Pancreas (tissue), 10 donors: ENCODE measurements around the gene NLGN1. TPM values are rescaled to one million over a fixed set of nuclear protein-coding genes. Genes with fewer than 3 reads are reported as not detected.

ENCODE experiments used
- ATAC-seq, 4 donors: fragments of 200-7000 bp; cut with Tn5 transposase; one replicate each; pipeline versions ENCODE4 v1.8.0 to v1.9.1; 2020; ENCODE audit warnings: mild to moderate bottlenecking in 4 of 4, moderate library complexity in 4 of 4
- DNase-seq, 6 donors: peaks; one replicate each; pipeline ENCODE4 v3.0.0-alpha.2; 2020
- FAIRE-seq: peaks from 2 replicates; lab custom pipeline; 2012; peaks lifted over from hg19 to GRCh38; lab: Jason Lieb, UNC
- H3K27ac ChIP-seq, 4 donors: fragments of 200-600 bp; sonication (generic); 1 replicate in 3 of 4; 2 replicates in 1 of 4; pipeline versions ENCODE4 v1.5.0 to v1.8.0; 2020
- H3K27me3 ChIP-seq, 4 donors: fragments of 200-600 bp; one replicate each; pipeline ENCODE4 v1.8.0; 2021
- H3K36me3 ChIP-seq, 3 donors: fragments of 200-600 bp; sonication (generic) in 1 of 3; one replicate each; pipeline versions ENCODE4 v1.5.0 to v1.8.0; 2020 to 2021
- H3K4me1 ChIP-seq, 3 donors: fragments of 200-600 bp; one replicate each; pipeline ENCODE4 v1.8.0; 2021
- H3K4me3 ChIP-seq, 4 donors: fragments of 200-600 bp; sonication (generic) in 2 of 4; one replicate each; pipeline versions ENCODE4 v1.5.0 to v1.8.0; 2020 to 2021
- H3K9me3 ChIP-seq, 4 donors: fragments of 200-600 bp; one replicate each; pipeline ENCODE4 v1.8.0; 2021
- CTCF ChIP-seq, 4 donors: fragments of 200-600 bp; sonication (generic) in 3 of 4; IDR thresholded peaks; one replicate each; pipeline versions ENCODE4 v1.5.0 to v1.8.0; 2021; ENCODE audit warnings: antibody characterized with exemption in 4 of 4
- WGBS, 2 donors: extraction: QIAGEN DNeasy Blood & Tissue Kit; methylation state at CpG; one replicate each; pipeline ENCODE4 v1.1.7; 2013; 5-methylcytosine and 5-hydroxymethylcytosine counted together
- intact Hi-C, 3 donors: fragments of 100-400 bp; cut with DNase I; formaldehyde crosslinking; loops; one replicate each; pipeline versions ENCODE4 v1.11.1 to v1.14.2; 2022
- polyA plus RNA-seq, 2 donors: library from polyadenylated mRNA; stranded (reverse); fragments of 200-250 nt; gene quantifications; one replicate each; pipeline ENCODE4 v1.2.3, GENCODE V29; 2013
- total RNA-seq, 6 donors: library from RNA; stranded (reverse); fragmentation: NEBNext Ultra II Directional in 4 of 6; extraction: Animal tissue kit (Norgen Biotek cat#: 25700) in 4 of 6; gene quantifications; one replicate each; pipeline versions ENCODE4 v1.2.1 to v1.2.4, GENCODE V29; 2021 to 2023
- donor health status: healthy with polysubstance abuse.
- donor health status: DM: no; HTN: no; CAD: no; lungs with moderate emphysema.
- donor health status: DM: no; HTN: no; CAD: no.
- donor health status: control.
- donor health status: control.
- donor health status: Bipolar disorder and iron deficiency.
- donor health status: DM: yes; HTN: yes; CAD: no.
- donor health status: DM: no; HTN: no; CAD: no.
- donor health status: DM: no; HTN: no; CAD: no.
- donor health status: DM: yes; HTN: yes; CAD: no.

Gene NLGN1
- total and polyA plus RNA-seq, 8 donors = 0.49 to 2.3 (median 0.84) TPM

GRCh38 chr3:173770796-173771573, 373.4 kb downstream of the NLGN1 start:
- Histone ChIP-seq H3K4me3 (no peak overlapping the region), H3K4me1 (no peaks in the 10 kb centered on the region), H3K27me3 (no peaks in the 10 kb centered on the region), H3K27ac (no peak overlapping the region), H3K9me3 (no peaks in the 10 kb centered on the region), H3K36me3 (no peaks in the 10 kb centered on the region)
- no peak for TF ChIP-seq CTCF (IDR thresholded peaks at IDR 0.05)
- intact Hi-C loops = no loop called here
- 79 to 85% methylated on average over 3 of the region's 3 CpGs for WGBS, 2 donors
- ATAC-seq (no peak), FAIRE-seq (no peak), DNase-seq (no peak)

GRCh38 chr3:173773800-173774199, 376.3 kb downstream of the NLGN1 start:
- WGBS, 2 donors = 76 to 82% methylated on average over 3 of the region's 3 CpGs
- intact Hi-C loops = no loop called here

GRCh38 chr3:173774294-173774693, 376.8 kb downstream of the NLGN1 start:
- TF ChIP-seq CTCF (IDR thresholded peaks at IDR 0.05) = no peak
- H3K4me3 ChIP-seq = no peak overlapping the region
- H3K27ac ChIP-seq = no peak overlapping the region
- H3K4me1 ChIP-seq = no peaks in the 10 kb centered on the region
- no peak for DNase-seq
- ATAC-seq = no peak
- intact Hi-C loops = no loop called here
- H3K36me3 ChIP-seq = no peaks in the 10 kb centered on the region
- no peaks in the 10 kb centered on the region for H3K27me3 ChIP-seq
- H3K9me3 ChIP-seq = no peaks in the 10 kb centered on the region
- FAIRE-seq = no peak

More at GRCh38 chr3:173773800-173774199, 376.3 kb downstream of the NLGN1 start:
- Histone ChIP-seq H3K4me1 (no peaks in the 10 kb centered on the region), H3K27ac (no peak overlapping the region), H3K36me3 (no peaks in the 10 kb centered on the region), H3K4me3 (no peak overlapping the region), H3K9me3 (no peaks in the 10 kb centered on the region), H3K27me3 (no peaks in the 10 kb centered on the region)
- TF ChIP-seq CTCF (IDR thresholded peaks at IDR 0.05) = no peak
- DNase-seq = no peak
- FAIRE-seq = no peak
- ATAC-seq = no peak

GRCh38 chr3:173778251-173778650, 380.7 kb downstream of the NLGN1 start:
- TF ChIP-seq CTCF (IDR thresholded peaks at IDR 0.05) = no peak
- H3K9me3 ChIP-seq = no peaks in the 10 kb centered on the region

GRCh38 chr3:173780067-173780466, 382.5 kb downstream of the NLGN1 start:
- intact Hi-C loops = no loop called here
- no peak for FAIRE-seq
- no peak for ATAC-seq
- Histone ChIP-seq H3K9me3 (no peaks in the 10 kb centered on the region), H3K27me3 (no peaks in the 10 kb centered on the region), H3K27ac (no peak overlapping the region), H3K4me3 (no peak overlapping the region), H3K36me3 (no peaks in the 10 kb centered on the region), H3K4me1 (no peaks in the 10 kb centered on the region)
- no peak for TF ChIP-seq CTCF (IDR thresholded peaks at IDR 0.05)
- no peak for DNase-seq
- 62 to 85% methylated on average over 3 of the region's 3 CpGs for WGBS, 2 donors

More at GRCh38 chr3:173778251-173778650, 380.7 kb downstream of the NLGN1 start:
- no peaks in the 10 kb centered on the region for H3K27me3 ChIP-seq
- no peaks in the 10 kb centered on the region for H3K36me3 ChIP-seq
- intact Hi-C loops = no loop called here
- FAIRE-seq (no peak), DNase-seq (no peak), ATAC-seq (no peak)
- no peak overlapping the region for H3K4me3 ChIP-seq
- H3K4me1 ChIP-seq = no peaks in the 10 kb centered on the region
- 70 to 84% methylated on average over 2 of the region's 2 CpGs for WGBS, 2 donors
- H3K27ac ChIP-seq = no peak overlapping the region
